KBM-7 (cell line): ENCODE results near the gene PDE2A.
A peak's percentile ranks its signal among the peaks of the same experiment; 100 is the strongest.

Experiments used
- DNase-seq: peaks from one replicate; pipeline ENCODE4 v3.0.0-alpha.2; 2015
- in situ Hi-C: fragments of 300-500 bp; cut with MboI; formaldehyde crosslinking; loops from 2 replicates; pipeline ENCODE4 v1.14.3; 2020; ENCODE audit warnings: low sequenced_read_pairs, low pct_unique_long_range_greater_than_20kb, mixed read lengths

Gene PDE2A

DNA sequence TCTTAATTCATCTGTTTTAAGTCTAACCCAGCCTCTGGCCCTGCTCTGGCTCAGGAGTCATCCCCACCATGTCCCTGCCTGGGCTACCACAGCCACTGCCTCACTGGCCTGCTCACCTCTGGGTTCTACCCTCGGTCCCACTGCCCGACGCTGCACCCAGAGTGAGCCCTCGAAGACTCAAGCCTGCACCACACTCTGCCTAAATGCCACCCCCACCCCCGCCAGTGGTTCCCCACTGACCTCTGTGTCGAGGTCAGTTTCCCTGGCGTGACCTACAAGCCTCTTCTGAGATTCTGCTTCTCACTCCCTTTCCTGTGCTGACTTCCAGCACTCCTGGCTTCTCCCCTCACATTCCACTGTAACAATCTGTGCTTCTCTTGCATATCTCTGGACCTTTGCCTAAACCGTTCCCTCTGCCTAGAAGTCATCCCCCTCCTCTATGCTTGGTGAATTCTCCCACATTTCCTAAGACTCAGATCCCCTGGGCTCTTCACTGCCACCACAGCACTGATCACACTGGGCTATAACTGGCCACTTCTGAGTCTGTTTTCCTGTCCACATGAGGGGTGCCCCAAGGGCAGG is 12.5 kb upstream of the PDE2A start:
- no peak for DNase-seq
- in situ Hi-C loops = no loop called here

- in situ Hi-C loops = no loop called here
These were observed 11.6 kb upstream of the PDE2A start for GRCh38 chr11:72685560-72686480.

GRCh38 chr11:72684236-72684912 is 10.2 kb upstream of the PDE2A start:
- DNase-seq = peak; percentile 60
- in situ Hi-C loops = no loop called here

More at GRCh38 chr11:72685560-72686480, 11.6 kb upstream of the PDE2A start:
- DNase-seq = no peak

DNA sequence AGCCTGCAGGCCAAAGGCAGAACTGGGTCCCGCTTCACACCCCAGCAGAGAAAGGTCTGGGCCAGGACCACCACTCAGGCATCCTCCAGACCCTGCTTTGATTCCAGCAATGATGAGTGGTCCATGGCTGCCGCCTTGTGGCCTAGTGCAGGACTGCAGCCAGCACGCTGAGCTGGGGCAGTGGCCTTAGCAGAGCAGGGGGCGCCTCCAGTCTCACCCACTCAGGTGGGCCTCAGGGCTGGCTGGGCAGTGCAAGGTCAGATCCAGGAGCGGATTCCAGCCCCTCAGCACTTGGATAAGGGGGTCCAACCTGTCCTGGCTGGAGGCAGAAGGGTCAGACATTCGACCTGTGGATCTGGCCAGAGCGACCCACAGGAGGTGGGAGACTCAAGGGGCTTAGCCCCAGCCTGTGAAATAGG is 9.6 kb upstream of the PDE2A start:
- in situ Hi-C loops = no loop called here
- peak; percentile 59 for DNase-seq

GRCh38 chr11:72682858-72683243 is 8.6 kb upstream of the PDE2A start:
- DNase-seq = no peak
- in situ Hi-C loops = no loop called here

GRCh38 chr11:72682238-72682857 is 8.1 kb upstream of the PDE2A start:
- no peak for DNase-seq
- in situ Hi-C loops = no loop called here

DNA sequence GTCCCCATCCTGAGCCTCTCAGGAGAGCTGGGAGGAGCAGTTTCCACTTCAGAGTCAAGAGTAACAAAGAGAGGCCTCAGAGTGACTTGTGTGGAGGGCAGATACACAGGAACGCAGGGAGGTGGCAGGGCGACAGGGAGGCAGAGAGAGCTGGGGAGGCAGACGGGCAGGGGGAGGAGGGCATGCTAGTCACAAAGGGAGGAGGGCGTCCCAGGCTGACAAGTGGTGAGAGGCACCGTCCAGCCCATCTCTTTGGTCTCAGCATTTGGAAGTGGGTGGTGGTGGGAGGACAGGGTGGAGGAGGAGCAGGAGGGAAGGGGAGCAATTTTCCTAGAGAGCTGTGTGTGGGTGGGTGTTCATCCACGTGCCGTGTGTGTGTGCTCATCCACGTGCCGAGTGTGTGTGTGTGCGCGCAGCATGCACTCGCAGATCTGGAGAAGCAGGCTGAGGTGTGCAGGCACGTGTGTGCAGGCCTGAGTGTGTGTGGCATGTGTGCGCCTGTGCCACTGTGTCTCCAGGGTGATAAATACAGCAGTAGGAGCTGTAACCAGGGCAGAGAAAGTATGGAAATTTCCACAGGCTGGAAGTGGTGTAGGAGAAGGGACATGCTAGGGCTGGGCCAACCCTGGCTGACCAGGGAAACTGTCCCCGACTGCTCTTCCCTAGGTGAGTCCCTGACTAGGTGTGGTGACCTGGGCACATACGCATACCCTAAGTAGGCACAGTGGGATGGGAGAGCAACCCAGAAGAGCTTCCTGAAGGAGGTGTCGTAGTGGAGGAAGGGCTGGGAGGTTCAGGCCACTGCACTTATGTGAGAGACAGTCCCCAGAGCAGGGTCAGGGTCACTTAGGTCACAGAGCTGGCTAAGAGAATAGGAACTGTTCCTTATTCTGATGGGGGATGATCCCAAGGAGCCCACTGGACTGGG is 7.3 kb upstream of the PDE2A start:
- in situ Hi-C loops = no loop called here
- no peak for DNase-seq

DNA sequence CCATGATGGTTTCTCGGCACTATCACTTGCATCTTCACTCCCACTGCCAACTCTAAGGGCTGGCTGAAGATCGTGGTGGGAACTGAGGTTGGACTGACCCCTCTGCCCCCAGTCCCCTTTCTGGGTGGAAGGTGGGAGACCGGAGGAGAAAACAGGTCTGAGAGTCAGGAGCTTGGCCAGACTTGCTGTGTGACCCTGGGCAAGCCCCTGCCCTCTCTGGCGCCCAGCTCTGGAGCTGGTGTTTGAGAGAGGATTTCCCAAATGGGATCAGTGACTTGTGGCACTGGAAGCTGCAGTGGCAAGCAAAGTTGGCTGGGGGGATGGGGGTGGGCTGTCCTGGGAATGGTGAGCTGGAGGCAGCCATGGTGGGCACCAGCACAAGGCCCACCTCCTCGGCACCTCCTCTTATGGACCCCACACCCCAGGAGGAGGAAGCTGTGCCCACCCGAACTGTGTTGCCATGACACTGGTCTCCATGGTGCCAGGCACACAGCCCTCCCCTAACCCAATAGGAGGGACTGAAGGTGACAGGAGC is 6.5 kb upstream of the PDE2A start:
- DNase-seq = no peak
- in situ Hi-C loops = no loop called here

- in situ Hi-C loops = no loop called here
These were observed 5.6 kb upstream of the PDE2A start for GRCh38 chr11:72679869-72680268.

GRCh38 chr11:72678524-72678923 is 4.3 kb upstream of the PDE2A start:
- in situ Hi-C loops = no loop called here
- no peak for DNase-seq

More at GRCh38 chr11:72679869-72680268, 5.6 kb upstream of the PDE2A start:
- DNase-seq = no peak

GRCh38 chr11:72676861-72677341 is 2.7 kb upstream of the PDE2A start:
- DNase-seq = peak; percentile 53
- in situ Hi-C loops = no loop called here

DNA sequence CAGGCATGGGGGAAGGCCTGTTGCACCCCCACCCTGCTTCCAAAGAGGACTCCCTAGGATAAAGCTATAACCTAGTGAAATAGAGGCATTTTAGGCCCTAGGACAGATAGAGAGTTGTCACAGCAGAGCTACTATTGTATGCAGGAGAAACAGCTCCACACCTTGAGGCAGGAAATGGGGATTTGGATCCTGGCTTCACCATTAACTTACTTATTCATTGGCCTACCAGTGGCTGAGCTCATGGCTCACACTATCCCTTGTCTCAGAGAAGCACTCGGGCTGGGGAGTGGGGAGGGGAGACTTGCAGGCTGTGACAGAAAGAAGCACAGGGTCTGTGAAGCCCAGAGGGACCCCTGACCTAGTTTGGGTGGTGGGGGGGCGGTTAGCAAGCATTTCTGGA is 999 bp upstream of the PDE2A start:
- in situ Hi-C loops = no loop called here

DNA sequence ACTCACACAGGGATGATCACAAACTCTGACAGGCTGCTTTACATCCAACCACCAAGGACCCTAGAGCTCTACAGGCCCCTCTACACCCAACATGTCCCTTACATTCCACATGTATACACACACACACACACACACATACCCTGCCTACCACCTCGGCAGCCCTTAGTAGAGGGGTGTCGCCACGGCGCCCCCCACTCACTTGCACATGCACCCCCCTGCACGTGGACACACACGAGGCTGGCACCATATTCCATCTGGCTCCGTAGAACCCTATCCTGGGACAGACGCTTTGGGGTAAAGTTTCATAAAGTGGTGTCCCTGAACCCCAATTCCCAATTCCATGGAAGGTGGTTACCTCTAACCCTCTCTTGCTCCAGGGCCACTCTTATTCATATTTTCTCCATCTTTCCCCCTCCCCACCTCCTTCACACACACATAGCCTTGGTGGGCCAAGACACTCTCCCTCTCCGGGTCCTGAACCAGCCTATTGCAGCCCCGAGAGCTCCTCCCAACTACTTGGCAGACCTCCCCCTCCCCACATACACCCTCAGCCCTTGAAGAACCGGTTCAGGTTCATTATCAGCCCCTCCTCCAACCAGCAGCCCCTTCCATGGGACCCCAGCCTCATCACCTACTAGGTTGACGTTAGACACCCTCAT is 809 bp downstream of the PDE2A start:
- in situ Hi-C loops = no loop called here
- no peak for DNase-seq

More for the DNA sequence above, 999 bp upstream of the PDE2A start:
- DNase-seq = no peak

DNA sequence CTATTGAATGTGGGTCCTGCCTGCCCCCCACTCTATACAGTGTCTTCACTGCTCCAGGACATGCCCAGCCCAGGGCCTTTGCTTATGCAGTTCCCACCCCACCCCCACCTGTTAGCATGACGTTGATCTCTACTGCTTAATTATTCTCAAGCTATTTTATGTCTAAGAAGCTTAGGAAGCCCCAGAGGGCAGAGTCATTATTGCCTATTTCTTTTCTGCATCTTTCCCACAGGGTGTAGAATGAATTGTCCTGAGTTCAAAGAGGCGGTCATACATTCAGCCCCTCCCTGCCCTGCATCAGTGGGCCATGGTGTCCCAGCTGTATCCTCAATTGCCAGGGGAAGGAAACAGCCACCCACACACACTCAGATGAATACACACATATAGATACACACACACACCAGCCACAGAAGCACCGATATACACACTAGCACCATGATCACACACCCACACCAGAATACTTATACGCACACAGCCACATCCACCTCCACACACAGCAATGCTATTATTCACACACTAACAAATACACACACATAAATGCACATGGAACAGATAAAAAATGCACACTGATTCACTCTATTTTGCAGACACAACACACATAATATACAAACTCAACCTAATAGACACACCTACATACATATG is 1.5 kb downstream of the PDE2A start:
- in situ Hi-C loops = no loop called here
- DNase-seq = no peak

- in situ Hi-C loops = no loop called here
- DNase-seq = no peak
These were observed 2.8 kb downstream of the PDE2A start for GRCh38 chr11:72671152-72672099.

- in situ Hi-C loops = no loop called here
- DNase-seq = no peak
These were observed 4.2 kb downstream of the PDE2A start for GRCh38 chr11:72670041-72670440.
